ENCODE measurements around the gene SYK. TPM values are rescaled to one million over a fixed set of nuclear protein-coding genes. Genes with fewer than 3 reads are reported as not detected.

Gene SYK
- polyA plus RNA-seq, 3 donors: 51.1 to 186 (median 177) TPM

DNA sequence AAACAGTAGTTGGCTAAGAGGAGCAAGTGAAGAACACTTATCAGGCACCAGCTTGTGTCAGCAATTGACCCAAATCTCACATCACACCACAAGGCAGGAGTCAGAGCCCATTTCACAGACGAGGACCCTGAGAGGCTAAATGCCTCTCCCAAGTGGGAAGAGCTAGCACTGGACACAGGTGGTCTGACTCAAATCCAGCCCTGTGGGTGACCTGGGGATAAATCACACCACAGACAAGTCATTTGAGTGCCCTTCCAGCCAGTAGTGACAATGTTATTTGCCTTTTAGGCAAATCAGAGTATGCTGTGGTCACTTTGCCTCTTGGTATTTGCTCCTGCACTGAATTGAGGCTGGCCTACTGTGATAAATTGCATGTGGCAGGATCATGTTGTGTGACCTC lies 138.7 kb downstream of the SYK start:
- H3K79me2 ChIP-seq (ENCODE audit: insufficient read depth, low read length): no peaks in the 10 kb centered on the region
- no peak overlapping the region for H3K27ac ChIP-seq (ENCODE audit: low read depth in 1 of 2, low read length in 2 of 2)
- no peak for DNase-seq
- H3K4me1 Mint-ChIP-seq: no peaks in the 10 kb centered on the region
- H3K4me2 ChIP-seq (replicated peaks; ENCODE audit: extremely low read depth, low read length, poor library complexity, severe bottlenecking): no peak overlapping the region
- no peaks in the 10 kb centered on the region for H3K27me3 ChIP-seq (ENCODE audit: control insufficient read depth in 2 of 2, insufficient read depth in 2 of 2, low read length in 2 of 2)
- no peaks in the 10 kb centered on the region for H3K36me3 ChIP-seq (replicated peaks in 1 of 2; ENCODE audit: control insufficient read depth in 1 of 2, insufficient read depth in 2 of 2, low read length in 2 of 2)
- H3K9me3 Mint-ChIP-seq: peaks cover 0 to 13% (median 0%) of the 10 kb centered on the region in 7 donors
- TF ChIP-seq, protein P1, sequence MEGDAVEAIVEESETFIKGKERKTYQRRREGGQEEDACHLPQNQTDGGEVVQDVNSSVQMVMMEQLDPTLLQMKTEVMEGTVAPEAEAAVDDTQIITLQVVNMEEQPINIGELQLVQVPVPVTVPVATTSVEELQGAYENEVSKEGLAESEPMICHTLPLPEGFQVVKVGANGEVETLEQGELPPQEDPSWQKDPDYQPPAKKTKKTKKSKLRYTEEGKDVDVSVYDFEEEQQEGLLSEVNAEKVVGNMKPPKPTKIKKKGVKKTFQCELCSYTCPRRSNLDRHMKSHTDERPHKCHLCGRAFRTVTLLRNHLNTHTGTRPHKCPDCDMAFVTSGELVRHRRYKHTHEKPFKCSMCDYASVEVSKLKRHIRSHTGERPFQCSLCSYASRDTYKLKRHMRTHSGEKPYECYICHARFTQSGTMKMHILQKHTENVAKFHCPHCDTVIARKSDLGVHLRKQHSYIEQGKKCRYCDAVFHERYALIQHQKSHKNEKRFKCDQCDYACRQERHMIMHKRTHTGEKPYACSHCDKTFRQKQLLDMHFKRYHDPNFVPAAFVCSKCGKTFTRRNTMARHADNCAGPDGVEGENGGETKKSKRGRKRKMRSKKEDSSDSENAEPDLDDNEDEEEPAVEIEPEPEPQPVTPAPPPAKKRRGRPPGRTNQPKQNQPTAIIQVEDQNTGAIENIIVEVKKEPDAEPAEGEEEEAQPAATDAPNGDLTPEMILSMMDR (IDR thresholded peaks at IDR 0.05): no peak
- no peaks in the 10 kb centered on the region for H3K4me1 ChIP-seq (ENCODE audit: control insufficient read depth in 1 of 2, insufficient read depth in 2 of 2, low read length in 2 of 2)
- H3K9me3 ChIP-seq (replicated peaks in 1 of 2; ENCODE audit: control insufficient read depth in 1 of 2, insufficient read depth in 1 of 2, low read length in 2 of 2): peaks cover 0 to 3% of the 10 kb centered on the region in 2 donors
- no peaks in the 10 kb centered on the region for H4K20me1 ChIP-seq (ENCODE audit: insufficient read depth, low read length)
- H3K4me3 ChIP-seq (replicated peaks in 1 of 3; ENCODE audit: low read depth in 2 of 3, low read length in 3 of 3): no peak overlapping the region
- H3K27ac Mint-ChIP-seq: no peak overlapping the region
- 71% methylated on average over 1 of the region's 1 CpG for WGBS (ENCODE audit: insufficient coverage)
- no peak overlapping the region for H3K9ac ChIP-seq (ENCODE audit: insufficient read depth, low read length, poor library complexity, severe bottlenecking)
- intact Hi-C loops (cut with micrococcal nuclease): no loop called here
- H2AFZ ChIP-seq (ENCODE audit: insufficient read depth, low read depth, low read length, poor library complexity, severe bottlenecking): no peak overlapping the region
- H3K27me3 Mint-ChIP-seq (ENCODE audit: low read depth in 3 of 3): peaks cover 4 to 9% (median 8%) of the 10 kb centered on the region in 3 donors
- no peak overlapping the region for H3K4me3 Mint-ChIP-seq
- no peaks in the 10 kb centered on the region for H3K36me3 Mint-ChIP-seq

DNA sequence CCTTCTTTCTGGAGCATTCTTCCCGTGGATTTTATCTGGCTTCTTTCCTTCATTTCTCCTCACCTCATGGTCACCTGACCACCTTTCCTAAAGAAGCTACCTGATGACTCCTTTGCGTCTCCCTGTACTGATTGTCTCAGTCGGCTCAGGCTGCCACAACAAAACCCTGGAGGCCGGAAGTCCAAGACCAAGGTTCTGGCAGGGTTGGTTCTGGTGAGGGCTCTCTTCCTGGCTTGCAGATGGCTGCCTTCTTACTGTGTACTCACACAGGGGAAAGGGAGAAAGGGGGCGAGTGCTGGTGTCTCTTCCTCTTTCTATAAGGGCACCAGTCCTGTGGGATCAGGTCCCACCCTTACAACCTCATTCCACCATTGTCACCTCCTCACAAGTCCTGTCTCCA lies 140.0 kb downstream of the SYK start:
- Histone ChIP-seq H3K9me3 (replicated peaks in 1 of 2; ENCODE audit: control insufficient read depth in 1 of 2, insufficient read depth in 1 of 2, low read length in 2 of 2) (peaks cover 0 to 3% of the 10 kb centered on the region in 2 donors), H3K27me3 (ENCODE audit: control insufficient read depth in 2 of 2, insufficient read depth in 2 of 2, low read length in 2 of 2) (peaks cover 0 to 3% of the 10 kb centered on the region in 2 donors), H2AFZ (ENCODE audit: insufficient read depth, low read depth, low read length, poor library complexity, severe bottlenecking) (no peak overlapping the region), H3K4me2 (replicated peaks; ENCODE audit: extremely low read depth, low read length, poor library complexity, severe bottlenecking) (no peak overlapping the region), H3K79me2 (ENCODE audit: insufficient read depth, low read length) (no peaks in the 10 kb centered on the region), H3K27ac (ENCODE audit: low read depth in 1 of 2, low read length in 2 of 2) (no peak overlapping the region), H3K9ac (ENCODE audit: insufficient read depth, low read length, poor library complexity, severe bottlenecking) (no peak overlapping the region), H3K4me1 (ENCODE audit: control insufficient read depth in 1 of 2, insufficient read depth in 2 of 2, low read length in 2 of 2) (no peaks in the 10 kb centered on the region), H3K36me3 (replicated peaks in 1 of 2; ENCODE audit: control insufficient read depth in 1 of 2, insufficient read depth in 2 of 2, low read length in 2 of 2) (no peaks in the 10 kb centered on the region), H4K20me1 (ENCODE audit: insufficient read depth, low read length) (no peaks in the 10 kb centered on the region), H3K4me3 (replicated peaks in 1 of 3; ENCODE audit: low read depth in 2 of 3, low read length in 3 of 3) (no peak overlapping the region)
- WGBS (ENCODE audit: insufficient coverage): 100% methylated on average over 1 of the region's 5 CpGs
- TF ChIP-seq, protein P1 (IDR thresholded peaks at IDR 0.05): no peak
- Mint-ChIP-seq H3K9me3 (peaks cover 0 to 13% (median 0%) of the 10 kb centered on the region in 7 donors), H3K36me3 (no peaks in the 10 kb centered on the region), H3K27ac (no peak overlapping the region), H3K4me1 (no peaks in the 10 kb centered on the region), H3K27me3 (ENCODE audit: low read depth in 3 of 3) (peaks cover 6 to 15% (median 8%) of the 10 kb centered on the region in 3 donors), H3K4me3 (no peak overlapping the region)
- intact Hi-C loops (cut with micrococcal nuclease): no loop called here
- no peak for DNase-seq

All from CD14-positive monocyte (primary cell).